Measurements from ENCODE around the gene DSP. TPM values are rescaled to one million over a fixed set of nuclear protein-coding genes. Genes with fewer than 3 reads are reported as not detected.

DSP gene
- total and polyA plus RNA-seq, 10 donors, result 0.72 to 27.6 (median 15.0) TPM

GRCh38 chr6:7496266-7496875 lies 45.1 kb upstream of the DSP start:
- Histone ChIP-seq H3K4me3 (no peak overlapping the region), H3K9me3 (peaks cover 0 to 4% (median 0%) of the 10 kb centered on the region in 8 donors), H3K27me3 (replicated peaks in 1 of 7) (peaks cover 0 to 7% (median 0%) of the 10 kb centered on the region in 7 donors), H3K27ac (no peak overlapping the region), H3K36me3 (no peaks in the 10 kb centered on the region), H3K4me1 (no peaks in the 10 kb centered on the region)
- DNase-seq, result no peak
- WGBS, 5 donors, result 75 to 84% (median 78%) methylated on average over 12 of the region's 12 CpGs
- TF ChIP-seq CTCF (IDR thresholded peaks at IDR 0.05 in 8 of 11, conservative IDR thresholded peaks at IDR 0.05 in 3 of 11) (no peak), POLR2A (IDR thresholded peaks at IDR 0.05) (no peak), POLR2AphosphoS5 (IDR thresholded peaks at IDR 0.05) (no peak)
- intact Hi-C loops (cut with DNase I; ENCODE audit: low total_unique reads), result no loop called here

- no peaks in the 10 kb centered on the region for H3K9me3 ChIP-seq
- no peaks in the 10 kb centered on the region for H3K36me3 ChIP-seq
- no peak for TF ChIP-seq POLR2A (IDR thresholded peaks at IDR 0.05)
- TF ChIP-seq POLR2AphosphoS5 (IDR thresholded peaks at IDR 0.05), result no peak
- no peak for TF ChIP-seq CTCF (IDR thresholded peaks at IDR 0.05 in 8 of 11, conservative IDR thresholded peaks at IDR 0.05 in 3 of 11)
- no peak for DNase-seq
- H3K4me1 ChIP-seq, result peaks cover 0 to 10% (median 0%) of the 10 kb centered on the region in 6 donors
- H3K4me3 ChIP-seq, result no peak overlapping the region
- 87 to 97% (median 91%) methylated on average over 10 of the region's 10 CpGs for WGBS, 5 donors
- H3K27ac ChIP-seq, result no peak overlapping the region
- intact Hi-C loops (cut with DNase I; ENCODE audit: low total_unique reads), result no loop called here
- H3K27me3 ChIP-seq (replicated peaks in 1 of 7), result peaks cover 0 to 5% (median 0%) of the 10 kb centered on the region in 7 donors
These were observed 40.7 kb upstream of the DSP start for GRCh38 chr6:7500752-7501282.

GRCh38 chr6:7502743-7503142 lies 38.7 kb upstream of the DSP start:
- no peak for DNase-seq

More at GRCh38 chr6:7502743-7503142, 38.7 kb upstream of the DSP start:
- Histone ChIP-seq H3K27me3 (replicated peaks in 1 of 7) (peaks cover 0 to 5% (median 0%) of the 10 kb centered on the region in 7 donors), H3K36me3 (no peaks in the 10 kb centered on the region), H3K27ac (no peak overlapping the region), H3K4me3 (no peak overlapping the region), H3K4me1 (peaks cover 0 to 10% (median 0%) of the 10 kb centered on the region in 6 donors), H3K9me3 (no peaks in the 10 kb centered on the region)
- TF ChIP-seq POLR2AphosphoS5 (IDR thresholded peaks at IDR 0.05), result no peak
- no peak for TF ChIP-seq CTCF (IDR thresholded peaks at IDR 0.05 in 8 of 11, conservative IDR thresholded peaks at IDR 0.05 in 3 of 11)
- no peak for TF ChIP-seq POLR2A (IDR thresholded peaks at IDR 0.05)
- intact Hi-C loops (cut with DNase I; ENCODE audit: low total_unique reads), result no loop called here
- WGBS, 5 donors, result 87 to 95% (median 92%) methylated on average over 11 of the region's 11 CpGs

Data from spleen (tissue), 11 donors.